Measurements from ENCODE around the gene COL18A1. TPM values are rescaled to one million over a fixed set of nuclear protein-coding genes. Genes with fewer than 3 reads are reported as not detected.
"Not testable (repeated sequence)": the region's sequence is repeated elsewhere in the genome, so short reads cannot be mapped to it uniquely, and the experiment has no call there.

COL18A1 gene
- total RNA-seq, 1 experiment from 2014 or later, result 19.5 TPM

- Histone ChIP-seq H3K27ac (no peak overlapping the region), H3K9me3 (replicated peaks) (no peaks in the 10 kb centered on the region), H3K36me3 (no peaks in the 10 kb centered on the region), H3K4me3 (no peak overlapping the region), H3K27me3 (no peaks in the 10 kb centered on the region), H3K4me1 (no peaks in the 10 kb centered on the region)
- no peak for DNase-seq
Observed at GRCh38 chr21:45559216-45560105, 154.5 kb downstream of the COL18A1 start.

GRCh38 chr21:45560106-45561021 lies 155.4 kb downstream of the COL18A1 start:
- no peaks in the 10 kb centered on the region for H3K36me3 ChIP-seq
- no peak overlapping the region for H3K27ac ChIP-seq
- no peak overlapping the region for H3K4me3 ChIP-seq
- no peak for DNase-seq
- H3K4me1 ChIP-seq, result no peaks in the 10 kb centered on the region
- H3K27me3 ChIP-seq, result no peaks in the 10 kb centered on the region
- no peaks in the 10 kb centered on the region for H3K9me3 ChIP-seq (replicated peaks)

GRCh38 chr21:45561241-45561640 lies 156.3 kb downstream of the COL18A1 start:
- not testable (repeated sequence) for H3K36me3 ChIP-seq, DNase-seq

GRCh38 chr21:45562402-45562801 lies 157.4 kb downstream of the COL18A1 start:
- no peaks in the 10 kb centered on the region for H3K4me1 ChIP-seq
- H3K36me3 ChIP-seq, result no peaks in the 10 kb centered on the region
- H3K27me3 ChIP-seq, result no peaks in the 10 kb centered on the region
- no peaks in the 10 kb centered on the region for H3K9me3 ChIP-seq (replicated peaks)
- no peak for DNase-seq
- H3K4me3 ChIP-seq, result no peak overlapping the region
- H3K27ac ChIP-seq, result no peak overlapping the region

More at GRCh38 chr21:45561241-45561640, 156.3 kb downstream of the COL18A1 start:
- H3K4me1 ChIP-seq; H3K9me3 ChIP-seq (replicated peaks); H3K27ac ChIP-seq; H3K27me3 ChIP-seq; H3K4me3 ChIP-seq: not testable (repeated sequence)

GRCh38 chr21:45562965-45563364 lies 158.0 kb downstream of the COL18A1 start:
- Histone ChIP-seq H3K27me3 (no peaks in the 10 kb centered on the region), H3K36me3 (no peaks in the 10 kb centered on the region), H3K27ac (no peak overlapping the region), H3K4me3 (no peak overlapping the region), H3K9me3 (replicated peaks) (no peaks in the 10 kb centered on the region), H3K4me1 (no peaks in the 10 kb centered on the region)
- no peak for DNase-seq

Other genes starting within 250 kb of the COL18A1 start
- 15.2 and 16.5 TPM in 2 replicates for gene POFUT2, start 117.3 kb upstream of the COL18A1 start, total RNA-seq (2014; rRNA removed; shearing (Covaris generic))
- gene SLC19A1, start 137.3 kb downstream of the COL18A1 start, total RNA-seq (2014; rRNA removed; shearing (Covaris generic)), result 27.6 and 27.8 TPM in 2 replicates
- not detected in 2 replicates for gene PCBP3, start 238.6 kb downstream of the COL18A1 start, total RNA-seq (2014; rRNA removed; shearing (Covaris generic))